Neuron (in vitro differentiated cells): Measurements from ENCODE around the gene AKR1B15.
A peak's percentile ranks its signal among the peaks of the same experiment; 100 is the strongest.

Source experiments
- H2AFZ ChIP-seq: one replicate; pipeline ENCODE4 v1.6.1; 2013; ENCODE audit warnings: low read depth, mild to moderate bottlenecking, inconsistent platforms, low read length, moderate library complexity
- H3K27me3 ChIP-seq: one replicate; pipeline ENCODE4 v1.6.1; 2013; ENCODE audit warnings: low read length; ENCODE audit not compliant: insufficient read depth
- H3K36me3 ChIP-seq: one replicate; pipeline ENCODE4 v1.6.1; 2013; ENCODE audit warnings: low read length; ENCODE audit not compliant: insufficient read depth
- H3K4me1 ChIP-seq: one replicate; pipeline ENCODE4 v1.6.1; 2013; ENCODE audit warnings: low read length; ENCODE audit not compliant: insufficient read depth
- H3K4me3 ChIP-seq: 2 replicates; pipeline ENCODE4 v1.5.1; 2013; ENCODE audit warnings: mild to moderate bottlenecking, low read length, moderate library complexity
- H3K9me3 ChIP-seq: one replicate; pipeline ENCODE4 v1.6.1; 2013; ENCODE audit warnings: low read length

The AKR1B15 gene

GRCh38 chr7:134585897-134586296 lies 37.0 kb downstream of the AKR1B15 start:
- H2AFZ ChIP-seq = no peak overlapping the region
- no peaks in the 10 kb centered on the region for H3K27me3 ChIP-seq
- H3K4me3 ChIP-seq = no peak overlapping the region
- H3K4me1 ChIP-seq = no peaks in the 10 kb centered on the region
- H3K36me3 ChIP-seq = no peaks in the 10 kb centered on the region
- no peaks in the 10 kb centered on the region for H3K9me3 ChIP-seq

- Histone ChIP-seq H2AFZ (no peak overlapping the region), H3K27me3 (no peaks in the 10 kb centered on the region), H3K36me3 (no peaks in the 10 kb centered on the region), H3K9me3 (no peaks in the 10 kb centered on the region), H3K4me1 (no peaks in the 10 kb centered on the region), H3K4me3 (no peak overlapping the region)
These were observed 38.8 kb downstream of the AKR1B15 start for GRCh38 chr7:134587750-134588149.

GRCh38 chr7:134589491-134589941 lies 40.6 kb downstream of the AKR1B15 start:
- H3K4me3 ChIP-seq = no peak overlapping the region
- H3K9me3 ChIP-seq = no peaks in the 10 kb centered on the region
- no peak overlapping the region for H2AFZ ChIP-seq
- H3K27me3 ChIP-seq = no peaks in the 10 kb centered on the region
- H3K36me3 ChIP-seq = no peaks in the 10 kb centered on the region
- no peaks in the 10 kb centered on the region for H3K4me1 ChIP-seq

- H3K27me3 ChIP-seq = no peaks in the 10 kb centered on the region
- H3K36me3 ChIP-seq = no peaks in the 10 kb centered on the region
- no peak overlapping the region for H2AFZ ChIP-seq
- H3K4me3 ChIP-seq = no peak overlapping the region
- H3K9me3 ChIP-seq = no peaks in the 10 kb centered on the region
- H3K4me1 ChIP-seq = no peaks in the 10 kb centered on the region
These were observed 44.9 kb downstream of the AKR1B15 start for GRCh38 chr7:134593530-134594392.

- Histone ChIP-seq H3K9me3 (no peaks in the 10 kb centered on the region), H3K36me3 (no peaks in the 10 kb centered on the region), H3K4me1 (peaks cover 5% of the 10 kb centered on the region), H3K4me3 (no peak overlapping the region), H2AFZ (no peak overlapping the region), H3K27me3 (no peaks in the 10 kb centered on the region)
These were observed 46.0 kb downstream of the AKR1B15 start for GRCh38 chr7:134594877-134595276.

- no peaks in the 10 kb centered on the region for H3K36me3 ChIP-seq
- H3K4me3 ChIP-seq = no peak overlapping the region
- H3K27me3 ChIP-seq = no peaks in the 10 kb centered on the region
- peaks cover 18% of the 10 kb centered on the region for H3K4me1 ChIP-seq
- no peak overlapping the region for H2AFZ ChIP-seq
- no peaks in the 10 kb centered on the region for H3K9me3 ChIP-seq
These were observed 50.5 kb downstream of the AKR1B15 start for GRCh38 chr7:134599371-134599770.

- H3K4me3 ChIP-seq = no peak overlapping the region
- H3K36me3 ChIP-seq = no peaks in the 10 kb centered on the region
- no peak overlapping the region for H2AFZ ChIP-seq
- H3K9me3 ChIP-seq = no peaks in the 10 kb centered on the region
- H3K27me3 ChIP-seq = no peaks in the 10 kb centered on the region
- H3K4me1 ChIP-seq = peaks cover 19% of the 10 kb centered on the region
These were observed 52.5 kb downstream of the AKR1B15 start for GRCh38 chr7:134601459-134601858.

GRCh38 chr7:134602881-134603451 lies 54.1 kb downstream of the AKR1B15 start:
- Histone ChIP-seq H3K36me3 (no peaks in the 10 kb centered on the region), H3K27me3 (no peaks in the 10 kb centered on the region), H3K4me3 (no peak overlapping the region), H3K9me3 (no peaks in the 10 kb centered on the region), H3K4me1 (peaks cover 19% of the 10 kb centered on the region), H2AFZ (peak overlapping the region; percentile 58)

- no peaks in the 10 kb centered on the region for H3K27me3 ChIP-seq
- H2AFZ ChIP-seq = no peak overlapping the region
- no peak overlapping the region for H3K4me3 ChIP-seq
- H3K4me1 ChIP-seq = peaks cover 10% of the 10 kb centered on the region
- no peaks in the 10 kb centered on the region for H3K36me3 ChIP-seq
- H3K9me3 ChIP-seq = no peaks in the 10 kb centered on the region
These were observed 57.3 kb downstream of the AKR1B15 start for GRCh38 chr7:134605978-134606923.

GRCh38 chr7:134611611-134612151 lies 62.8 kb downstream of the AKR1B15 start:
- Histone ChIP-seq H3K36me3 (no peaks in the 10 kb centered on the region), H2AFZ (no peak overlapping the region), H3K4me1 (no peaks in the 10 kb centered on the region), H3K4me3 (no peak overlapping the region), H3K9me3 (no peaks in the 10 kb centered on the region), H3K27me3 (no peaks in the 10 kb centered on the region)

GRCh38 chr7:134612197-134612596 lies 63.3 kb downstream of the AKR1B15 start:
- no peaks in the 10 kb centered on the region for H3K9me3 ChIP-seq
- H2AFZ ChIP-seq = no peak overlapping the region
- no peaks in the 10 kb centered on the region for H3K27me3 ChIP-seq
- no peaks in the 10 kb centered on the region for H3K36me3 ChIP-seq
- H3K4me1 ChIP-seq = no peaks in the 10 kb centered on the region
- no peak overlapping the region for H3K4me3 ChIP-seq

- Histone ChIP-seq H2AFZ (no peak overlapping the region), H3K27me3 (no peaks in the 10 kb centered on the region), H3K4me1 (no peaks in the 10 kb centered on the region), H3K36me3 (no peaks in the 10 kb centered on the region), H3K4me3 (no peak overlapping the region), H3K9me3 (no peaks in the 10 kb centered on the region)
These were observed 64.9 kb downstream of the AKR1B15 start for GRCh38 chr7:134613623-134614347.
